ENCODE data around the gene CNGA4.

- TF ChIP-seq POLR2A (IDR thresholded peaks at IDR 0.05) (no peak), CTCF (IDR thresholded peaks at IDR 0.05) (no peak)
Observed at GRCh38 chr11:6219359-6219758, 19.5 kb upstream of the CNGA4 start.
